Measurements from ENCODE around the gene TBCD. TPM values are rescaled to one million over a fixed set of nuclear protein-coding genes. Genes with fewer than 3 reads are reported as not detected.
A peak's percentile ranks its signal among the peaks of the same experiment; 100 is the strongest.

TBCD gene
- total RNA-seq, 1 donor from 2014 or later: 104 TPM

DNA sequence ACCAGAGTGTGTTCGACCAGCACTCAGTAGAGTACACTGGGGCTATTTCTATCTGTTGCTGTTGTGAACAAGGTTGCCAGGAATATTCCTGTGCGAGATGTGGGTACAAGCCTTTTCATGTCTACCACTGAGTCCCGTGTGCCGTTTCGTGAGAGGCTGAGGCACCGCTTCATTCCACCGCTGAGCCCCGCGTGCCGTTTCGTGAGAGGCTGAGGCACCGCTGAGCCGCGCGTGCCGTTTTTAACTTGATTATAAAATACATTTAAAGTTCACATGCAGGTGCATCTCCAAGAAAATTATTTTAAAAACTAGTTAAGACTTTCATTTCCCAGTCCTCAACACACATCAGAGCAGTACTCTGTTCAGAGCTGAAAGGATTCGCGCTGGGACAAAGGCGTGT, 166.6 kb downstream of the TBCD start:
- Mint-ChIP-seq H3K27ac (no peak overlapping the region), H3K9me3 (no peaks in the 10 kb centered on the region), H3K4me3 (no peak overlapping the region), H3K36me3 (peaks cover 14% of the 10 kb centered on the region), H3K27me3 (no peaks in the 10 kb centered on the region), H3K4me1 (ENCODE audit: unreplicated experiment) (peaks cover 8% of the 10 kb centered on the region)
- DNase-seq (ENCODE audit: extremely low spot score, unreplicated experiment): no peak
- TF ChIP-seq, protein P1, sequence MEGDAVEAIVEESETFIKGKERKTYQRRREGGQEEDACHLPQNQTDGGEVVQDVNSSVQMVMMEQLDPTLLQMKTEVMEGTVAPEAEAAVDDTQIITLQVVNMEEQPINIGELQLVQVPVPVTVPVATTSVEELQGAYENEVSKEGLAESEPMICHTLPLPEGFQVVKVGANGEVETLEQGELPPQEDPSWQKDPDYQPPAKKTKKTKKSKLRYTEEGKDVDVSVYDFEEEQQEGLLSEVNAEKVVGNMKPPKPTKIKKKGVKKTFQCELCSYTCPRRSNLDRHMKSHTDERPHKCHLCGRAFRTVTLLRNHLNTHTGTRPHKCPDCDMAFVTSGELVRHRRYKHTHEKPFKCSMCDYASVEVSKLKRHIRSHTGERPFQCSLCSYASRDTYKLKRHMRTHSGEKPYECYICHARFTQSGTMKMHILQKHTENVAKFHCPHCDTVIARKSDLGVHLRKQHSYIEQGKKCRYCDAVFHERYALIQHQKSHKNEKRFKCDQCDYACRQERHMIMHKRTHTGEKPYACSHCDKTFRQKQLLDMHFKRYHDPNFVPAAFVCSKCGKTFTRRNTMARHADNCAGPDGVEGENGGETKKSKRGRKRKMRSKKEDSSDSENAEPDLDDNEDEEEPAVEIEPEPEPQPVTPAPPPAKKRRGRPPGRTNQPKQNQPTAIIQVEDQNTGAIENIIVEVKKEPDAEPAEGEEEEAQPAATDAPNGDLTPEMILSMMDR (conservative IDR thresholded peaks at IDR 0.05): no peak

DNA sequence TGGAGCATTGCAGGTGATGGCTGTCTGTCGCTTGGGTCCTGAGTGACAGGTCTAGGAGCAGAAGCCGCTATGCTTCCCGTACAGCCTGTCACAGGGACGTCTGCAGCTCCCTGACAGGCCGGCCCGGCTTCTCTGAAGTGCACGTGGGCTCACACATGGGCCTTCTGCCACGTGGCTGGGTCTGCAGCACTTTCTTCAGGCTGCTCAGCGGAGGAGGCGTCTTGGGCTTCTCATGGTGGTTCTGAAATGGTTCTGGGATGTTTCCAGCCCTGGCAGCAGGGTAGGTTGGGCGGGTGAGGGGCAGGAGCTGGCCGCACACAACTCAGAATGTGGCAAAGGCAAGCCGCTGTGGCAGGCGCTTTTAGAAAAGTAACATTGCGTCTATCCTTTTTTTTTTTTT, 168.3 kb downstream of the TBCD start:
- peaks cover 2% of the 10 kb centered on the region for H3K4me1 Mint-ChIP-seq (ENCODE audit: unreplicated experiment)
- TF ChIP-seq, protein P1 (conservative IDR thresholded peaks at IDR 0.05): no peak
- H3K27ac Mint-ChIP-seq: no peak overlapping the region
- no peak overlapping the region for H3K4me3 Mint-ChIP-seq
- DNase-seq (ENCODE audit: extremely low spot score, unreplicated experiment): no peak
- no peaks in the 10 kb centered on the region for H3K27me3 Mint-ChIP-seq
- no peaks in the 10 kb centered on the region for H3K9me3 Mint-ChIP-seq
- H3K36me3 Mint-ChIP-seq: peaks cover 8% of the 10 kb centered on the region

DNA sequence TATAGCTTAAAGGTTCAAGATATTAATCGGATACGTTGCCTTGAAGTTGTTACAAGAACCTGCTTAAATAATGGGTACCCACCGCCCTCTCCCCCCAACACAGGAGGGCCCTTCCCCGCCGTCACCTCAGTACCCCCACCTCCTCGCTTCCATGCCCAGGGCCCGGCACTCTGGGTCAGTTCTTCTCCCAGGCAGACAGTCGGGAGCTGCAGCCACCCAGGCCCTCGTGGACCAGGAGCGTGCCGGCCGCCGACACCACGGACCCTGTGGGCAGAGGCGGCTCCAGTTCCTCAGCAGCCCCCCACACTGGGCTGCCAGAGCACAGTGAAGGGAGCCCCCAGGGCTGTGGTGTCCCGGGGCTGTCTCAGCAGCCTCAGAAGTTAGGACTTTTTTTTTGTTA, 168.8 kb downstream of the TBCD start:
- H3K27me3 Mint-ChIP-seq: no peaks in the 10 kb centered on the region
- H3K4me3 Mint-ChIP-seq: no peak overlapping the region
- H3K4me1 Mint-ChIP-seq (ENCODE audit: unreplicated experiment): no peaks in the 10 kb centered on the region
- no peak for DNase-seq (ENCODE audit: extremely low spot score, unreplicated experiment)
- H3K9me3 Mint-ChIP-seq: no peaks in the 10 kb centered on the region
- H3K36me3 Mint-ChIP-seq: peaks cover 5% of the 10 kb centered on the region
- TF ChIP-seq, protein P1 (conservative IDR thresholded peaks at IDR 0.05): no peak
- H3K27ac Mint-ChIP-seq: no peak overlapping the region

DNA sequence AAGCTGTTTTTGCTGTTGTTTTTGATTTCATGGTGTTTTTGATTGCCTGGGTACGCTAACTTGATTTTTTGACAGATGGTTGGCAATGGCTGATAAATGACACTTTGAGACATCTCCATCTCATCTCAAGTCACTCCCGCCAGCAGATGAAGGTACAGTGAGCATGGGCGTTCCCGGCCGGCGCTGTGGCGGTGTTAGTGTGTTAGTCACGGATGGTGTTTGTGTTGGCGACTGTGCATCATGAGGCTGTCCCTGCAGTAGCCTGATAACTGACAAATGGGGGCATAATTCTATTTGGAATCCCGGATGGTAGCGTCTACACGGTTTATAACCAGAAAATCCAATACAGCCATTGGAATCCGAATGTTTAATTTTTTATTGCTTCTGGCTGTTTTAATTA, 169.6 kb downstream of the TBCD start:
- no peak for DNase-seq (ENCODE audit: extremely low spot score, unreplicated experiment)
- Mint-ChIP-seq H3K27ac (no peak overlapping the region), H3K4me1 (ENCODE audit: unreplicated experiment) (no peaks in the 10 kb centered on the region), H3K4me3 (no peak overlapping the region), H3K27me3 (no peaks in the 10 kb centered on the region), H3K9me3 (no peaks in the 10 kb centered on the region), H3K36me3 (peaks cover 5% of the 10 kb centered on the region)
- TF ChIP-seq, protein P1 (conservative IDR thresholded peaks at IDR 0.05): no peak

DNA sequence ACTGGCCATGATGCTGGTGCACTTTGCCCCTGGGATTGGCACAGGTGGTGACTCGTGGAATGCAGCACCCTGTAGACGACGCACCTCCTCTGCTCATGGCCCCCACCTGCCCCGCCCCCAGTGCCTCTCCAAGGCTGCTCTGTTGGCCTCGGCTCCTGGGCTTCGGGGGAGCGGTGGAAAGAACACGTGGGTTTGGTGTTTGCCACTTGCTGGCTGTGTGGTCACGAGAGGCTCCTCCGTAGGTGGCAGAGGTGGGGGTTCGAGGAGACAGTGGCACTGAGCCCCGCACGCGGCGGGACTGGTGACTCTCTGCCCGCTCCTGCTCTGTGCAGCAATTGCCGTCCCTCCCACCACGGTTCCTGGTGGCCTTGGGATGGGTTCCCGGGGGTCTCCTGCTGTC, 170.8 kb downstream of the TBCD start:
- H3K27me3 Mint-ChIP-seq: no peaks in the 10 kb centered on the region
- DNase-seq (ENCODE audit: extremely low spot score, unreplicated experiment): no peak
- H3K36me3 Mint-ChIP-seq: peaks cover 10% of the 10 kb centered on the region
- H3K9me3 Mint-ChIP-seq: no peaks in the 10 kb centered on the region
- H3K4me3 Mint-ChIP-seq: no peak overlapping the region
- TF ChIP-seq, protein P1 (conservative IDR thresholded peaks at IDR 0.05): no peak
- no peaks in the 10 kb centered on the region for H3K4me1 Mint-ChIP-seq (ENCODE audit: unreplicated experiment)
- peak overlapping the region; percentile 26 for H3K27ac Mint-ChIP-seq

Measured in type B pancreatic cell (in vitro differentiated cells).